HepG2 (cell line): ENCODE measurements around the gene PPP1R7. TPM values are rescaled to one million over a fixed set of nuclear protein-coding genes. Genes with fewer than 3 reads are reported as not detected.
A peak's percentile ranks its signal among the peaks of the same experiment; 100 is the strongest.

Experiments
- BORCS8-MEF2B ChIP-seq: sonication (generic); formaldehyde crosslinking; IDR thresholded peaks from 2 replicates; pipeline ENCODE4 v1.8.0; 2022; ENCODE audit warnings: mild to moderate bottlenecking, missing genetic modification reagents
- ESRRA ChIP-seq: sonication (generic); formaldehyde crosslinking; IDR thresholded peaks from 2 replicates; pipeline ENCODE4 v1.5.1; 2020; ENCODE audit warnings: mild to moderate bottlenecking, low read depth, missing genetic modification reagents
- GTF3A ChIP-seq: sonication (generic); formaldehyde crosslinking; conservative IDR thresholded peaks from 2 replicates; pipeline ENCODE4 v1.4.0; 2020; ENCODE audit warnings: mild to moderate bottlenecking, missing genetic modification reagents
- POLR2G ChIP-seq: fragments of 200-400 bp; formaldehyde crosslinking; IDR thresholded peaks from 2 replicates; pipeline ENCODE4 v1.6.1; 2018; ENCODE audit warnings: mild to moderate bottlenecking, low read depth, low read length, moderate library complexity
- SMAD3 ChIP-seq: sonication (generic); formaldehyde crosslinking; IDR thresholded peaks from 2 replicates; pipeline ENCODE4 v1.4.0; 2020; ENCODE audit warnings: missing genetic modification reagents
- SMC3 ChIP-seq: IDR thresholded peaks from 2 replicates; pipeline ENCODE4 v1.6.1; 2011; ENCODE audit warnings: low read length, improper control_type of control experiment
- ZNF235 ChIP-seq: sonication (generic); formaldehyde crosslinking; IDR thresholded peaks from 2 replicates; pipeline ENCODE4 v1.8.1; 2023; ENCODE audit warnings: mild to moderate bottlenecking, missing genetic modification reagents, borderline replicate concordance
- ZNF432 ChIP-seq: sonication (generic); formaldehyde crosslinking; IDR thresholded peaks from 2 replicates; pipeline ENCODE4 v1.5.0; 2020; ENCODE audit warnings: missing genetic modification reagents, mild to moderate bottlenecking, borderline replicate concordance
- ZNF839 ChIP-seq: sonication (generic); formaldehyde crosslinking; IDR thresholded peaks from 2 replicates; pipeline ENCODE4 v1.4.0; 2020; ENCODE audit warnings: missing genetic modification reagents, mild to moderate bottlenecking, borderline replicate concordance
- ZSCAN12 ChIP-seq: sonication (generic); formaldehyde crosslinking; IDR thresholded peaks from 2 replicates; pipeline ENCODE4 v1.9.0; 2021; ENCODE audit warnings: mild to moderate bottlenecking, missing genetic modification reagents
- polyA plus RNA-seq, 8 experiments: library from polyadenylated mRNA; depleted of rRNA in 3 of 8; stranded (reverse) in 7 of 8; unstranded in 1 of 8; fragments of >200 nt; fragmentation: Illumina TruSeq in 4 of 8; extraction: Trizol in 4 of 8; gene quantifications; 2 replicates each; pipeline versions ENCODE4 v1.2.1 to v1.2.3, GENCODE V29; 2011 to 2016; ENCODE audit warnings: low read depth in 4 of 8, missing spikeins in 1 of 8, mixed read lengths in 1 of 8; ENCODE audit not compliant: insufficient read depth in 1 of 8
- total RNA-seq, 5 experiments: library from RNA; depleted of rRNA; stranded (reverse); fragments of >200 nt; fragmentation: Illumina TruSeq; extraction: Trizol; gene quantifications; 2 replicates each; pipeline ENCODE4 v1.2.3, GENCODE V29; 2016; ENCODE audit warnings: low read depth in 1 of 5
- TF ChIP-seq, protein P1 (sequence below): sonication (generic); formaldehyde crosslinking; IDR thresholded peaks from 2 replicates; pipeline ENCODE4 v1.4.0; 2020; ENCODE audit warnings: mild to moderate bottlenecking, low read depth, missing genetic modification reagents
- TF ChIP-seq, protein P2 (sequence below): sonication (generic); formaldehyde crosslinking; IDR thresholded peaks from 2 replicates; pipeline ENCODE4 v1.4.0; 2020; ENCODE audit warnings: missing genetic modification reagents
- TF ChIP-seq, protein P3 (sequence below): sonication (generic); formaldehyde crosslinking; IDR thresholded peaks from 2 replicates; pipeline ENCODE4 v1.8.0; 2022; ENCODE audit warnings: low read depth, missing genetic modification reagents
- TF ChIP-seq, protein P4 (sequence below): sonication (generic); formaldehyde crosslinking; IDR thresholded peaks from 2 replicates; pipeline ENCODE4 v1.8.1; 2023; ENCODE audit warnings: mild to moderate bottlenecking, missing genetic modification reagents
- TF ChIP-seq, protein P5 (sequence below): sonication (generic); formaldehyde crosslinking; IDR thresholded peaks from 2 replicates; pipeline ENCODE4 v1.4.0; 2020; ENCODE audit warnings: missing genetic modification reagents

The PPP1R7 gene
- total and polyA plus RNA-seq, 2 of the 13 experiments (the other 11 are each of a cell fraction or from before 2014, with no cell fraction given): 33.3 to 67.9 TPM

DNA sequence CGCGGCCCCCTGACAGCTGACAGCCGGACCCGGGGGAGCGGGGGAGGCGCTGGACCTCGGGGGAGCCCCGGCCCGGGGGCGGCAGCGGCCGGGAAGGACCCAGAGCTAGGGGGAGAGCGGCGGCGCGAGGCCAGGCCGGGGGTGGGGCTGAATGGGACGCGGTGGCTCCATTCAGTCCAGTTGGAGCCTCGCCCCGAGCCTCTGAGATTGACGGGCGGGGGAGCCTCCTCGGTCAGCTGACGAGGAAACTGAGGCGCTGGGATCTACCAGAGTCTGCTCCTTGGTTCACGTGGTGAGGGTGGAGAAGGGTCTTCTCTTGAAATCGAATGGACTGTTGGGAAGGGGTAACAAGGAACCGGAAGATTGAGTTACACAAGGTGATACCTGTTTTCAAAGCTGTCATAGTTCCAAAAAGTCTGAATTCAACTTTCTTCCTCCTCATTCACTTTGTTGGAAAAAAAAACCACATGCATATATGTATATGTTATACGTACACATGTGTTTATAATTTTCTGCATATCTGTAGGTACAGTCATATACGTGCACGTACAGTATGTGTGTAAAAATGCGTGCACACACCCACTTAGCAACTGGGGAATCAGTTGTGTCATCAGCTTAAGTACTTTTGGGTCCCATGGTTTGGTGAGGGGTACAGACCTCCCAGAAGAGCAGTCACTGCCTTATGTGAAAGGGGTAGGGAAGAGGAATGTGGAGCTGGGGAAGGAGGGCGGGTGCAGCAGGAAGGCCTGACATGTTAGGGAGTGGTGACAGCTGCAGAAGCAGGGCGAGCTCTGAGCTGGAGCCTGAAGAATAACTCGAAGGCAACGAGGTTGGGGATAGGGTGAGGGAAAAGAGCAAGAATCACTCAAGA is 628 bp downstream of the PPP1R7 start (continued):
- TF ChIP-seq, protein P1, sequence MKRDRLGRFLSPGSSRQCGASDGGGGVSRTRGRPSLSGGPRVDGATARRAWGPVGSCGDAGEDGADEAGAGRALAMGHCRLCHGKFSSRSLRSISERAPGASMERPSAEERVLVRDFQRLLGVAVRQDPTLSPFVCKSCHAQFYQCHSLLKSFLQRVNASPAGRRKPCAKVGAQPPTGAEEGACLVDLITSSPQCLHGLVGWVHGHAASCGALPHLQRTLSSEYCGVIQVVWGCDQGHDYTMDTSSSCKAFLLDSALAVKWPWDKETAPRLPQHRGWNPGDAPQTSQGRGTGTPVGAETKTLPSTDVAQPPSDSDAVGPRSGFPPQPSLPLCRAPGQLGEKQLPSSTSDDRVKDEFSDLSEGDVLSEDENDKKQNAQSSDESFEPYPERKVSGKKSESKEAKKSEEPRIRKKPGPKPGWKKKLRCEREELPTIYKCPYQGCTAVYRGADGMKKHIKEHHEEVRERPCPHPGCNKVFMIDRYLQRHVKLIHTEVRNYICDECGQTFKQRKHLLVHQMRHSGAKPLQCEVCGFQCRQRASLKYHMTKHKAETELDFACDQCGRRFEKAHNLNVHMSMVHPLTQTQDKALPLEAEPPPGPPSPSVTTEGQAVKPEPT (CRISPR knock-in tag): no peak
- TF ChIP-seq POLR2G: no peak
- no peak for TF ChIP-seq GTF3A
- no peak for TF ChIP-seq ZNF235 (CRISPR knock-in tag)
- no peak; the same call in 1 of the 2 replicates for TF ChIP-seq ESRRA
- TF ChIP-seq, protein P2, sequence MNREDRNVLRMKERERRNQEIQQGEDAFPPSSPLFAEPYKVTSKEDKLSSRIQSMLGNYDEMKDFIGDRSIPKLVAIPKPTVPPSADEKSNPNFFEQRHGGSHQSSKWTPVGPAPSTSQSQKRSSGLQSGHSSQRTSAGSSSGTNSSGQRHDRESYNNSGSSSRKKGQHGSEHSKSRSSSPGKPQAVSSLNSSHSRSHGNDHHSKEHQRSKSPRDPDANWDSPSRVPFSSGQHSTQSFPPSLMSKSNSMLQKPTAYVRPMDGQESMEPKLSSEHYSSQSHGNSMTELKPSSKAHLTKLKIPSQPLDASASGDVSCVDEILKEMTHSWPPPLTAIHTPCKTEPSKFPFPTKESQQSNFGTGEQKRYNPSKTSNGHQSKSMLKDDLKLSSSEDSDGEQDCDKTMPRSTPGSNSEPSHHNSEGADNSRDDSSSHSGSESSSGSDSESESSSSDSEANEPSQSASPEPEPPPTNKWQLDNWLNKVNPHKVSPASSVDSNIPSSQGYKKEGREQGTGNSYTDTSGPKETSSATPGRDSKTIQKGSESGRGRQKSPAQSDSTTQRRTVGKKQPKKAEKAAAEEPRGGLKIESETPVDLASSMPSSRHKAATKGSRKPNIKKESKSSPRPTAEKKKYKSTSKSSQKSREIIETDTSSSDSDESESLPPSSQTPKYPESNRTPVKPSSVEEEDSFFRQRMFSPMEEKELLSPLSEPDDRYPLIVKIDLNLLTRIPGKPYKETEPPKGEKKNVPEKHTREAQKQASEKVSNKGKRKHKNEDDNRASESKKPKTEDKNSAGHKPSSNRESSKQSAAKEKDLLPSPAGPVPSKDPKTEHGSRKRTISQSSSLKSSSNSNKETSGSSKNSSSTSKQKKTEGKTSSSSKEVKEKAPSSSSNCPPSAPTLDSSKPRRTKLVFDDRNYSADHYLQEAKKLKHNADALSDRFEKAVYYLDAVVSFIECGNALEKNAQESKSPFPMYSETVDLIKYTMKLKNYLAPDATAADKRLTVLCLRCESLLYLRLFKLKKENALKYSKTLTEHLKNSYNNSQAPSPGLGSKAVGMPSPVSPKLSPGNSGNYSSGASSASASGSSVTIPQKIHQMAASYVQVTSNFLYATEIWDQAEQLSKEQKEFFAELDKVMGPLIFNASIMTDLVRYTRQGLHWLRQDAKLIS (CRISPR knock-in tag): no peak
- no peak for TF ChIP-seq ZNF839 (CRISPR knock-in tag)
- TF ChIP-seq, protein P3, sequence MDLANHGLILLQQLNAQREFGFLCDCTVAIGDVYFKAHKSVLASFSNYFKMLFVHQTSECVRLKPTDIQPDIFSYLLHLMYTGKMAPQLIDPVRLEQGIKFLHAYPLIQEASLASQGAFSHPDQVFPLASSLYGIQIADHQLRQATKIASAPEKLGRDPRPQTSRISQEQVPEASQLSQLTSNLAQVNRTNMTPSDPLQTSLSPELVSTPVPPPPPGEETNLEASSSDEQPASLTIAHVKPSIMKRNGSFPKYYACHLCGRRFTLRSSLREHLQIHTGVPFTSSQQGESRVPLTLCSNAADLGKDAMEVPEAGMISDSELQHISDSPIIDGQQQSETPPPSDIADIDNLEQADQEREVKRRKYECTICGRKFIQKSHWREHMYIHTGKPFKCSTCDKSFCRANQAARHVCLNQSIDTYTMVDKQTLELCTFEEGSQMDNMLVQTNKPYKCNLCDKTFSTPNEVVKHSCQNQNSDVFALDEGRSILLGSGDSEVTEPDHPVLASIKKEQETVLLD (CRISPR knock-in tag): 0 out of 2 replicates have a peak, but pooled peaks have one; percentile 39
- TF ChIP-seq SMC3: no peak
- TF ChIP-seq, protein P4, sequence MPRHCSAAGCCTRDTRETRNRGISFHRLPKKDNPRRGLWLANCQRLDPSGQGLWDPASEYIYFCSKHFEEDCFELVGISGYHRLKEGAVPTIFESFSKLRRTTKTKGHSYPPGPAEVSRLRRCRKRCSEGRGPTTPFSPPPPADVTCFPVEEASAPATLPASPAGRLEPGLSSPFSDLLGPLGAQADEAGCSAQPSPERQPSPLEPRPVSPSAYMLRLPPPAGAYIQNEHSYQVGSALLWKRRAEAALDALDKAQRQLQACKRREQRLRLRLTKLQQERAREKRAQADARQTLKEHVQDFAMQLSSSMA (CRISPR knock-in tag): no peak
- TF ChIP-seq SMAD3: no peak
- TF ChIP-seq ZNF432 (CRISPR knock-in tag): no peak
- TF ChIP-seq, protein P5, sequence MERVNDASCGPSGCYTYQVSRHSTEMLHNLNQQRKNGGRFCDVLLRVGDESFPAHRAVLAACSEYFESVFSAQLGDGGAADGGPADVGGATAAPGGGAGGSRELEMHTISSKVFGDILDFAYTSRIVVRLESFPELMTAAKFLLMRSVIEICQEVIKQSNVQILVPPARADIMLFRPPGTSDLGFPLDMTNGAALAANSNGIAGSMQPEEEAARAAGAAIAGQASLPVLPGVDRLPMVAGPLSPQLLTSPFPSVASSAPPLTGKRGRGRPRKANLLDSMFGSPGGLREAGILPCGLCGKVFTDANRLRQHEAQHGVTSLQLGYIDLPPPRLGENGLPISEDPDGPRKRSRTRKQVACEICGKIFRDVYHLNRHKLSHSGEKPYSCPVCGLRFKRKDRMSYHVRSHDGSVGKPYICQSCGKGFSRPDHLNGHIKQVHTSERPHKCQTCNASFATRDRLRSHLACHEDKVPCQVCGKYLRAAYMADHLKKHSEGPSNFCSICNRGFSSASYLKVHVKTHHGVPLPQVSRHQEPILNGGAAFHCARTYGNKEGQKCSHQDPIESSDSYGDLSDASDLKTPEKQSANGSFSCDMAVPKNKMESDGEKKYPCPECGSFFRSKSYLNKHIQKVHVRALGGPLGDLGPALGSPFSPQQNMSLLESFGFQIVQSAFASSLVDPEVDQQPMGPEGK: no peak; the same call in 1 of the 2 replicates
- TF ChIP-seq BORCS8-MEF2B (CRISPR knock-in tag): no peak
- 0 out of 2 replicates have a peak, but pooled peaks have one; percentile 3 for TF ChIP-seq ZSCAN12 (CRISPR knock-in tag)
